G401.6 (cell line): ENCODE data around the gene HDHD3.
"Not testable (repeated sequence)": the region's sequence is repeated elsewhere in the genome, so short reads cannot be mapped to it uniquely, and the experiment has no call there.

Source experiments
- FAIRE-seq: peaks from 2 replicates; lab custom pipeline; 2012; peaks lifted over from hg19 to GRCh38; lab: Jason Lieb, UNC

The HDHD3 gene

GRCh38 chr9:113389451-113389850 lies 12.7 kb upstream of the HDHD3 start:
- no peak for FAIRE-seq

GRCh38 chr9:113388833-113389232 lies 12.0 kb upstream of the HDHD3 start:
- no peak for FAIRE-seq

- FAIRE-seq, result no peak
These were observed 10.9 kb upstream of the HDHD3 start for GRCh38 chr9:113387560-113388230.

DNA sequence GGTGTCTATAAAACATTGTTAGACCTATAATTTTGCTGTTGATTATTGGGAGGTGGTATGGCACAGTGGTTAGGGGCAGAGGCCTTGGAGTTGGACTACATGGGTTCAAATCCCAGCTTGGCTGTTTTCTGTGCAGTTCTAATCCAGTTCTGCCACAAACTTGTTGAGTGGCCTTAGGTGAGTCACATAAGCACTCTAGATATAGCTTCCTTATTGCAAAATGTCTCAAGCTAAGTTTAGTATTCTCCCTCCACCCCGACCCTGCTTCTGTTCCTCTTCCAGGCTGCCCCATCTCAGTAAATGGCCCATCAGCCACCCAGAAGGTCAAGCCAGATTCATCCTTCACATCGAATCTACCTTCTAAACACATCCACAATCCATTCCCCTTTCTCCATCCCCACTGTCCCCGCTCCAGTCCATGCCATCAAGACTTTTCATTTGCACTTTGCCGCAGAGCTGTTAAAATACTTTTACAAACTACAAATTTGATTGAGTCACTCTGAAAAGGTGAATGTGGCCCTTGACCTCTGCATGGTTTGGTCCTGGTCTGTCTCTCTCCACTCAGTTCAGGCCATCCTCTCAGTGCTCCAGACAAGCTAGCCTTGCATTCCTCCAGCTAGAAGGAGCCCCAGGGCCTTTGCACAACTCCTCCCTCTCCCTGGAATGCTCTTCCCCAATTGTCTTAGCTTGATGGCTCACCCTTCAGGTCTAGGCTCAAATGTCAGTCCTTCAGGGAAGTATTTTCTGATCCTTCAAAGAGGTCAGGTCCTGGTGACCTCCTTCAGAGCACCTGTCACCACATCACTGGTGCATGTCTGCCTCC lies 10.0 kb upstream of the HDHD3 start:
- FAIRE-seq, result no peak

DNA sequence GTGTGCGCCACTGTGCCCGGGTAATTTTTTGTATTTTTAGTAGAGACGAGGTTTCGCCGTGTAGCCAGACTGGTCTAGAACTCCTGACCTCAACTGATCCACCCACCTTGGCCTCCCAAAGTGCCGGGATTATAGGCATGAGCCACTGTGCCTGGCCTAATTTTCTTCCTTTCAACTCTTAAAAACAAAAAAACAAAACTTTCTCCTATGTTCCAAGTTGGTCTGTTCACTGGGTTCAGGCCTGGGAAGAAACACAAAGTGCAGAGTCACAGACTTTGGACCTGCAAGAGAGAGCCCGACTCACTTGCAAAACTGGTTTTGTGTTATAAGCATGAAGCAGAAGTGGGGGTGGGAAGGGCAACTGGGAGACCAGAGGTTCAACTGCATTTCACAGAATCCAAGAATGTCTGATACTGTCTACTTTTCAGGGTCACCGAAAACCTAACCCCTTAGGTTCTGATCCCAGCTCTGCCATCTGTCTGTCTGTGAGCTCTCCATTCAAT lies 5.2 kb upstream of the HDHD3 start:
- FAIRE-seq, result no peak

- not testable (repeated sequence) for FAIRE-seq
These were observed 4.7 kb upstream of the HDHD3 start for GRCh38 chr9:113381441-113381840.

DNA sequence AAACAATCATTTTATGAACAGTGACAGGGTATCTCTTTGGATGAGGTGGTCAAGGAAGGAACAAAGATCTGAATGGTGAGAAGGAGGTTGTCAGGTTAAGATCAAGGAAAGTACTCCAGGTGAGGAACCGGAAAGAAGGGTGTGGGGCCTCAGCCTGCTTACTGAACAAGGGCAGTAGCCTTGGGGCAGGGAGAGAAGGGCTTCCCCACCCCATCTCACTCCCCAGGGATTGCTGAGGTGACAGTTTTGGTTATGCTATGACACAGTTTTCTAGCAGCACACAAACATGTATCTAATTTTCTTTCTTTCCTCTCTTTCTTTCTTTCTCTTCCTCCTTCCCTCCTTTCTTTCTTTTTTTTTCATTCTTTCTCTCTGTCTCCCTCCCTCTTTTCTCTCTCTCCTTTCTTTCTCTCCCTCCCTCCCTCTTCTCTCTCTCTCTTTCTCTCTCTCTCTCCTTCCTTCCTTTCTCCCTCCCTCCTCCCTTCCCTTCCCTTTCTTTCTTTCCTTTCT lies 4.1 kb upstream of the HDHD3 start:
- FAIRE-seq, result no peak

DNA sequence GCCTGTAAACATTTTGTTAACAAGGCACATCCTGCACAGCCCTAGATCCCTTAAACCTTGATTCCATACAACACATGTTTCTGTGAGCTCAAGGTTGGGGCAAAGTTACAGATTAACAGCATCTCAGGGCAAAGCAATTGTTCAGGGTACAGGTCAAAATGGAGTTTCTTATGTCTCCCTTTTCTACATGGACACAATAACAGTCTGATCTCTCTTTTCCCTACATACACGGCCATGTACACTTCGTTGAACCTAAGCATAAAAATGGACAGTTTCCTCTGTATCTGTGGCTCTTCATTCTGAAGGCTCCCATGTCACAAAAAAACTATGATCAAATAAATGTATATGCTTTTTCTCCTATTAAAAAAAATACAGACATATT lies 3.0 kb upstream of the HDHD3 start:
- not testable (repeated sequence) for FAIRE-seq

DNA sequence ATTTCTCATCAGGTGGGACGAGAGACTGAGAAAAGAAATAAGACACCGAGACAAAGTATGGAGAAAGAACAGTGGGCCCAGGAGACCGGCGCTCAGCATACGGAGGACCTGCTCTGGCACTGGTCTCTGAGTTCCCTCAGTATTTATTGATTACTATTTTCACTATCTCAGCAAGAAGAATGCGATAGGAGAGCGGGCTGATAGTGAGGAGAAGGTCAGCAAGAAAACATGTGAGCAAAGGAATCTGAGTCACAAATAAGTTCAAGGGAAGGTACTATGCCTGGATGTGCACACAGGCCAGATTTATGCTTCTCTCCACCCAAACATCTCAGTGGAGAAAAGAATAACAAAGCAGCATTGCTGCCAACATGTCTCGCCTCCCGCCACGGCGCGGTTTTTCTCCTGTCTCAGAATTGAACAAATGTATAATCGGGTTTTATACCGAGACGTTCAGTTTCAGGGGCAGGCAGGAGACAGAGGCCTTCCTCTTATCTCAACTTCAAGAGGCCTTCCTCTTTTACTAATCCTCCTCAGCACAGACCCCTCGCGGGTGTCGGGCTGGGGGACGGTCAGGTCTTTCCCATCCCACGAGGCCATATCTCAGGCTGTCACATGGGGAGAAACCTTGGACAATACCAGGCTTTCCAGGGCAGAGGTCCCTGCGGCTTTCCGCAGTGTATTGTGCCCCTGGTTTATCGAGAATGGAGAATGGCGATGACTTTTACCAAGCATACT lies 2.5 kb upstream of the HDHD3 start:
- FAIRE-seq, result not testable (repeated sequence)

GRCh38 chr9:113375057-113376023 lies 1.4 kb downstream of the HDHD3 start:
- no peak for FAIRE-seq

- no peak for FAIRE-seq
These were observed 3.0 kb downstream of the HDHD3 start for GRCh38 chr9:113373676-113374392.

DNA sequence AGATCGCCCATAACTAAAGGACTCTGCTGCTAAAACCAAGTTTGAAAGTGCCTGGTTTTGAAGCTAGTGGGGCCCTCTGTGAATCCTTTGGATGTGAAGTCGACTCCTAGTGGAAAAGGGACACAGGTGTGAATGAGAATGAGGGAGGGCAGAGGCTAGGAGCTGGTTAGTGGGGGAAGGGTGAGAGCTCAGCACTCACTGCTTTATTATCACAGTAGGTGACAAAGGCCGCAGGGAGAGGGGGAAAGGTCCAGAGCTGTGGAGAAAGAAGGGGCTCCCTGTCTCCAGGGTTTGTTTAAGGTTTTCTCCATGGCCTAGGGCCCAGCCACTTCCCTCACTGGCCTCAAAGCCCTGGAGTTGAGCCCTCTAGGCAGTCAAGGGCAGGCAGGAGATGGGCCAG lies 3.5 kb downstream of the HDHD3 start:
- no peak for FAIRE-seq

DNA sequence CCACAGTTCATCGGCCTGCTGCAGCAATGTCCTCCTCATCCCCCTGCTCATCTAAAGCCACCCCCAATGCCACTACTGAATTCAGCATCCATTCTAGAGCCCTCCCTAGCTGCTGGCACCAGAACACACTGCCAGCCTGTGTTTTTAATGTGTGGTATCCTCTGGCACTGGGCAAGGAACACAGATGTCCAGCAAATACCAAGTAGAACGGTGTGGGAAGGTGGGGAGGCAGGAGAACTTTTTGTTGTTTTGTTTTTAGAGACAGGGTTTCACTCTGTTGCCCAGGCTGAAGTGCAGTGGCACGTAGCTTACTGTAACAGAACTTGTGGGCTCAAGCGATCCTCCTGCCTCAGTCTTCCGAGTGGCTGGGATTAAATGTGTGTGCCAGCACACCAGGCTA lies 4.7 kb downstream of the HDHD3 start:
- no peak for FAIRE-seq

DNA sequence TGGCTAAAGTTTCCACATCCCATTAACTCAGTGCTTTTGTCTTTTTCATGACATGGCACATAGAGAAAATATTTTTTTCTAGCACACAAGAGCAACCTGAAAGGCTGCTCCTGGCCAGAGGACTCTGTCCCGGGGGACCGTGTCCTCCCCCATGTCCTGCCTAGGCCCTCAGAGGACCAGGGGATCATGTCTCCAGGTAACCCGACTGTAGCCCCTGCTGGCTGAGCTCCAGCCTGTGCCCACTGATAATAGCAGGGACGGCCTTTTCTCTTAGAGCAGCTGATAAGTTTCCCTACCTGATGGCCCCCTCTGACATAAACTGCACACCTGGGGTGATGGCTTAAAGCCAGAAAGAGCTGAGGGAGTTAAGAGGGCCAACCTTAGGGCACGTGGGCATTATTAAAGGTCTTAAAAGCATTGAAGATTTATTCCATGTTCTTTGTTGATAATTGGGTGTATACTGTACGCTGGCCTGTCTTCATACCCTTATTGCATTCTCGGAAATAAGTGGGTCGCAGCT lies 5.9 kb downstream of the HDHD3 start:
- FAIRE-seq, result no peak

- no peak for FAIRE-seq
These were observed 7.0 kb downstream of the HDHD3 start for GRCh38 chr9:113369855-113370140.

GRCh38 chr9:113368982-113369854 lies 7.6 kb downstream of the HDHD3 start:
- no peak for FAIRE-seq

GRCh38 chr9:113368348-113368981 lies 8.3 kb downstream of the HDHD3 start:
- FAIRE-seq, result no peak

DNA sequence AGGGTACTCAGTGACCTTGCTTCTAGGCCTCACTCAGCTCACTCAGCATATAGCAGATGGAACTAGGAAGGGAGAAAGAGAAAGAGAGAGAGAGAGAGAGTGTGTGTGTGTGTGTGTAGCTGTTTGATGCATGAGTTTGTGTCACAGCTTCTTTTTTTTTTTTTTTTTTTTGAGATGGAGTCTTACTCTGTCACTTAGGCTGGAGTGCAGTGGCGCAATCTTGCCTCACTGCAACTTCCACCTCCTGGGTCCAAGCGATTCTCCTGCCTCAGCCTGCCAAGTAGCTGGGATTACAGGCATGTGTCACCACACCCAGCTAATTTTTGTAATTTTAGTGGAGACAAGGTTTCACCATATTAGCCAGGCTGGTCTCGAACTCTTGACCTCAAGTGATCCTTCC lies 11.1 kb downstream of the HDHD3 start:
- FAIRE-seq, result not testable (repeated sequence)

DNA sequence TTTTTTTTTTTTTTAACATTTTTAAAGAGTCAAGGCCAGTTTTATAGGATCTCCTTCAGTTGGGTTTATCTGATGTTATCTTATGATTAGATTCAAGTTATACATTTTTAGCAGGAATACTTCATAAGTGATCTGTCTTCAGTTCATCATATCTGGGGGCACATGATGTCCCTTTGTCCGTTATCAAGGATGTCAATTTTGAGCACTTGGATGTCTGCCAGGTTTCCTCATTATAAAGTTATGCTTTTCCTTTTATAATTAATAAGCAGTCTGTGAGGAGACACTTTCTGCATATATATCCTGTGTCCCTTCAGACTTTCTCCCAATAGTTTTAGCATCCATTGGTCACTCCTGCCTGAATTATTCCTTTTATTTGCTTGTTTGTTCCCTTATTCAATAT lies 11.8 kb downstream of the HDHD3 start:
- no peak for FAIRE-seq
